Thoracic aorta (tissue), 2 donors: Measurements from ENCODE around the gene GOLGA6L24. TPM values are rescaled to one million over a fixed set of nuclear protein-coding genes. Genes with fewer than 3 reads are reported as not detected.
"Not testable (repeated sequence)": the region's sequence is repeated elsewhere in the genome, so short reads cannot be mapped to it uniquely, and the experiment has no call there.

ENCODE experiments used
- ATAC-seq: fragments of 150-250 bp; one replicate; pipeline ENCODE4 v1.8.0; 2017; ENCODE audit warnings: low read depth; ENCODE audit not compliant: insufficient number of reproducible peaks, low FRiP score
- DNase-seq: peaks from one replicate; pipeline ENCODE4 v3.0.0-alpha.2; 2020; ENCODE audit warnings: low spot score
- H3K27ac ChIP-seq, 2 donors: fragments of 200-600 bp; sonication (generic); 1 replicate in 1 of 2; 2 replicates in 1 of 2; pipeline ENCODE4 v1.5.1; 2016; ENCODE audit warnings: mild to moderate bottlenecking in 2 of 2, moderate library complexity in 2 of 2
- H3K27me3 ChIP-seq: fragments of 200-600 bp; sonication (generic); replicated peaks from 2 replicates; pipeline ENCODE4 v1.6.0; 2016; ENCODE audit warnings: mild to moderate bottlenecking; ENCODE audit not compliant: insufficient read depth
- H3K36me3 ChIP-seq: fragments of 200-600 bp; sonication (generic); one replicate; pipeline ENCODE4 v1.5.1; 2016
- H3K4me1 ChIP-seq, 2 donors: fragments of 200-600 bp; sonication (generic); 1 replicate in 1 of 2; 2 replicates in 1 of 2; pipeline versions ENCODE4 v1.5.1 to v1.6.0; 2016; ENCODE audit warnings: low read depth in 2 of 2, mild to moderate bottlenecking in 1 of 2; ENCODE audit not compliant: control insufficient read depth in 1 of 2
- H3K4me3 ChIP-seq: fragments of 200-600 bp; sonication (generic); 2 replicates; pipeline ENCODE4 v1.5.1; 2016; ENCODE audit warnings: mild to moderate bottlenecking
- H3K9me3 ChIP-seq: fragments of 200-600 bp; sonication (generic); 2 replicates; pipeline ENCODE4 v1.5.1; 2016
- total RNA-seq, 2 donors: library from RNA; depleted of rRNA; stranded (reverse); fragments of >200 nt; gene quantifications; one replicate each; pipeline versions ENCODE4 v1.1.0 to v1.2.3, GENCODE V29; 2016

The GOLGA6L24 gene
- total RNA-seq, result not detected

- not testable (repeated sequence) for DNase-seq, H3K27me3 ChIP-seq, H3K4me1 ChIP-seq, H3K4me3 ChIP-seq, H3K36me3 ChIP-seq, H3K27ac ChIP-seq, H3K9me3 ChIP-seq, ATAC-seq
These were observed at the start of gene GOLGA6L24 for GRCh38 chr15:28357984-28358383. Gene GOLGA6L24, minus strand, starts transcription at chr15:28358084. Its CDS starts 61 bp downstream, at chr15:28358023.

GRCh38 chr15:28402774-28403435 is 45.0 kb upstream of the GOLGA6L24 start:
- H3K27me3 ChIP-seq, H3K4me1 ChIP-seq, DNase-seq, H3K4me3 ChIP-seq, H3K9me3 ChIP-seq, H3K36me3 ChIP-seq, H3K27ac ChIP-seq, ATAC-seq: not testable (repeated sequence)

GRCh38 chr15:28396022-28396421 is 38.1 kb upstream of the GOLGA6L24 start:
- H3K4me3 ChIP-seq, H3K4me1 ChIP-seq, ATAC-seq, H3K27me3 ChIP-seq, H3K36me3 ChIP-seq, DNase-seq, H3K27ac ChIP-seq, H3K9me3 ChIP-seq: not testable (repeated sequence)

GRCh38 chr15:28380053-28380452 is 22.2 kb upstream of the GOLGA6L24 start:
- H3K27ac ChIP-seq, ATAC-seq, H3K9me3 ChIP-seq, H3K4me1 ChIP-seq, H3K4me3 ChIP-seq, DNase-seq, H3K27me3 ChIP-seq, H3K36me3 ChIP-seq: not testable (repeated sequence)

- H3K4me3 ChIP-seq, H3K27me3 ChIP-seq, ATAC-seq, DNase-seq, H3K27ac ChIP-seq, H3K36me3 ChIP-seq, H3K9me3 ChIP-seq, H3K4me1 ChIP-seq: not testable (repeated sequence)
These were observed 20.5 kb upstream of the GOLGA6L24 start, which contains the start of gene GOLGA8F for GRCh38 chr15:28378364-28378763. Gene GOLGA8F, plus strand, starts transcription at chr15:28378664. Its CDS starts 98 bp downstream, at chr15:28378762.

GRCh38 chr15:28365502-28365901 is 7.6 kb upstream of the GOLGA6L24 start:
- DNase-seq, H3K4me1 ChIP-seq: not testable (repeated sequence)

GRCh38 chr15:28322129-28322588 is 35.7 kb downstream of the GOLGA6L24 start, which contains the start of gene HERC2:
Gene HERC2, minus strand, starts transcription at chr15:28322179. Its CDS starts 746 bp downstream, at chr15:28321433.
- H3K27me3 ChIP-seq, H3K4me1 ChIP-seq, DNase-seq, H3K9me3 ChIP-seq, ATAC-seq, H3K36me3 ChIP-seq, H3K27ac ChIP-seq: not testable (repeated sequence)
- peak within 1 kb of the TSS; percentile 57 for H3K4me3 ChIP-seq

More at GRCh38 chr15:28365502-28365901, 7.6 kb upstream of the GOLGA6L24 start:
- H3K36me3 ChIP-seq, H3K27ac ChIP-seq, H3K9me3 ChIP-seq, H3K4me3 ChIP-seq, H3K27me3 ChIP-seq, ATAC-seq: not testable (repeated sequence)

- H3K36me3 ChIP-seq, DNase-seq, H3K27ac ChIP-seq, H3K4me1 ChIP-seq, ATAC-seq, H3K27me3 ChIP-seq, H3K9me3 ChIP-seq: not testable (repeated sequence)
- peak overlapping the region; percentile 57 for H3K4me3 ChIP-seq
These were observed 36.4 kb downstream of the GOLGA6L24 start for GRCh38 chr15:28321358-28322078.

GRCh38 chr15:28319725-28320124 is 38.2 kb downstream of the GOLGA6L24 start:
- not testable (repeated sequence) for H3K9me3 ChIP-seq, H3K4me3 ChIP-seq, DNase-seq, H3K27ac ChIP-seq, ATAC-seq, H3K4me1 ChIP-seq, H3K27me3 ChIP-seq, H3K36me3 ChIP-seq

GRCh38 chr15:28318828-28319227 is 39.1 kb downstream of the GOLGA6L24 start:
- not testable (repeated sequence) for ATAC-seq, H3K9me3 ChIP-seq, DNase-seq, H3K27ac ChIP-seq, H3K4me1 ChIP-seq, H3K27me3 ChIP-seq, H3K36me3 ChIP-seq, H3K4me3 ChIP-seq

GRCh38 chr15:28318122-28318521 is 39.8 kb downstream of the GOLGA6L24 start:
- not testable (repeated sequence) for H3K4me3 ChIP-seq, H3K9me3 ChIP-seq, H3K27ac ChIP-seq, H3K4me1 ChIP-seq, ATAC-seq, H3K27me3 ChIP-seq, DNase-seq
- H3K36me3 ChIP-seq, result peaks cover 10% of the 10 kb centered on the region

- H3K27ac ChIP-seq, H3K9me3 ChIP-seq, H3K27me3 ChIP-seq, H3K4me1 ChIP-seq, H3K4me3 ChIP-seq, ATAC-seq, DNase-seq: not testable (repeated sequence)
- peaks cover 10% of the 10 kb centered on the region for H3K36me3 ChIP-seq
These were observed 40.9 kb downstream of the GOLGA6L24 start for GRCh38 chr15:28316958-28317357.
